Measurements from ENCODE around the gene NR2F6. TPM values are rescaled to one million over a fixed set of nuclear protein-coding genes. Genes with fewer than 3 reads are reported as not detected.

Gene NR2F6
- total RNA-seq, 1 experiment from 2014 or later: 134 TPM

DNA sequence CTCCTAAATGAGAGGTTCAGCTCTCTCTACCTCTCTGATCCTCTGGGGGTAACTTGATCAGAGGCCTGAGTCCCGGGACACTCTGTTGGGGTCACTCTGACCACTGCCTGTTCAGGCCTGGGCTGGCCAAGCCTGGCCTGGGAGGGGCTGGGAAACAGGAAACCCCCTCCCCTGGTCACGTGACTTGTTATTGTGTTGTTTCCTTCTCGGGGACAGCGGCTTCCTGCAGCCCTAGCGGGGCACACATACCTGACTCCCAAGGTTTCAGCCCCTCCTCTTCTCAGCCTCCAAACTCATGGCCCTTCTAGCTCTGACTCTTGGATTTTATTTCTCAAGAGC is 18.9 kb upstream of the NR2F6 start, which contains the start of gene USHBP1:
USHBP1 (minus strand) TSS at position 105 of the 339 bp plus-strand sequence. CDS start 446 bp downstream, outside the sequence.
- Histone ChIP-seq H4K5ac (ENCODE audit: insufficient read length, low read depth, low read length) (peak within 1 kb of the TSS; percentile 34), H3K4me2 (ENCODE audit: insufficient read depth, insufficient read length, low read length) (peak within 1 kb of the TSS; percentile 16), H3K79me2 (ENCODE audit: insufficient read depth, low read length) (no peaks in the 10 kb centered on the region), H4K91ac (ENCODE audit: insufficient read length, low read depth, low read length) (peak within 1 kb of the TSS; percentile 78), H3K18ac (ENCODE audit: insufficient read length, low read depth, low read length) (peak within 1 kb of the TSS; percentile 82), H2BK20ac (ENCODE audit: low read depth, low read length, poor library complexity, severe bottlenecking) (no peak within 1 kb of the TSS), H3K27ac (ENCODE audit: insufficient read length, low read depth, low read length) (peak within 1 kb of the TSS; percentile 53), H2AK5ac (ENCODE audit: insufficient read length, low read length) (peak within 1 kb of the TSS; percentile 25), H2AFZ (ENCODE audit: low read length) (no peak within 1 kb of the TSS), H3K79me1 (ENCODE audit: insufficient read depth, low read depth, low read length, poor library complexity, severe bottlenecking) (peaks cover 10% of the 10 kb centered on the region), H2BK12ac (ENCODE audit: insufficient read length, low read depth, low read length) (peak within 1 kb of the TSS; percentile 69), H4K8ac (replicated peaks; ENCODE audit: insufficient read length, low read depth, low read length) (no peak within 1 kb of the TSS), H2BK5ac (ENCODE audit: insufficient read length, low read length) (no peak within 1 kb of the TSS), H3K9ac (ENCODE audit: extremely low read depth, insufficient read length, low read length) (peak within 1 kb of the TSS; percentile 51), H3K23me2 (ENCODE audit: insufficient read length, low read depth, low read length, poor library complexity, severe bottlenecking) (peaks cover 5% of the 10 kb centered on the region), H2BK15ac (ENCODE audit: low read depth, low read length) (no peak within 1 kb of the TSS), H3K4ac (ENCODE audit: low read depth, low read length) (peak within 1 kb of the TSS; percentile 59), H3K14ac (ENCODE audit: insufficient read depth, low read length) (no peak within 1 kb of the TSS), H4K20me1 (ENCODE audit: control insufficient read depth, insufficient read depth, insufficient read length) (no peaks in the 10 kb centered on the region), H3K23ac (ENCODE audit: insufficient read length, low read depth, low read length) (no peak within 1 kb of the TSS), H3K4me1 (ENCODE audit: insufficient read depth, low read length) (peaks cover 4% of the 10 kb centered on the region; the same call in 1 of the 2 replicates), H3K56ac (ENCODE audit: insufficient read length, low read depth, low read length) (no peak within 1 kb of the TSS), H3K9me3 (ENCODE audit: control insufficient read depth, low read depth, low read length) (peaks cover 3% of the 10 kb centered on the region), H3K27me3 (ENCODE audit: insufficient read depth, low read length) (no peaks in the 10 kb centered on the region), H2BK120ac (ENCODE audit: low read depth, low read length, poor library complexity, severe bottlenecking) (no peak within 1 kb of the TSS), H3T11ph (ENCODE audit: low read length) (no peak within 1 kb of the TSS)
- H3K4me1 Mint-ChIP-seq: peaks cover 18 to 33% of the 10 kb centered on the region in 2 experiments
- H3K9me3 Mint-ChIP-seq: no peaks in the 10 kb centered on the region; a peak in 1 of 5 replicates
- peak within 1 kb of the TSS; percentile 95 to 99 (median 96) for H3K27ac Mint-ChIP-seq
- peaks cover 2 to 9% (median 6%) of the 10 kb centered on the region in 3 experiments; a peak in 6 of 7 replicates for H3K36me3 Mint-ChIP-seq (ENCODE audit: insufficient read depth in 1 of 3, low read depth in 3 of 3)
- H3K4me3 Mint-ChIP-seq: peak within 1 kb of the TSS; percentile 34 to 61; a peak in 4 of 5 replicates
- no CpG with 5 or more reads among the region's 5 CpGs for WGBS (ENCODE audit: extremely low coverage, insufficient read length, low lambda C conversion rate)
- peak; percentile 88 for DNase-seq
- H3K27me3 Mint-ChIP-seq (ENCODE audit: low read depth): peaks cover 1% of the 10 kb centered on the region
- no peak for TF ChIP-seq CTCF (conservative IDR thresholded peaks at IDR 0.05)

Data from H9 (cell line).